Measurements from ENCODE around the gene PRDM16. TPM values are rescaled to one million over a fixed set of nuclear protein-coding genes. Genes with fewer than 3 reads are reported as not detected.

The PRDM16 gene
- total and polyA plus RNA-seq, 2 donors (not counting 1 experiment from before 2014, with no cell fraction given): 0.03 to 0.12 TPM

- ChIA-PET POLR2A (no interaction called here), CTCF (interaction anchor here (1.9 to 6.7 kb wide), 2 partner anchors 32 to 135 kb away, joined by 20 to 69 read pairs; no protein-coding TSS in a partner anchor)
- H3K4me3 ChIP-seq (ENCODE audit: control extremely low read depth in 1 of 5, extremely low read depth in 1 of 5, insufficient read depth in 1 of 5, low read depth in 2 of 5, low read length in 4 of 5): no peak overlapping the region
- DNase-seq (no peak), ATAC-seq (ENCODE audit: low read depth) (no peak)
- no peaks in the 10 kb centered on the region for H4K20me1 ChIP-seq (ENCODE audit: control insufficient read depth, insufficient read depth, low read length, poor library complexity, severe bottlenecking)
- Mint-ChIP-seq H3K9me3 (ENCODE audit: insufficient read depth) (peaks cover 14% of the 10 kb centered on the region), H3K27ac (no peak overlapping the region), H3K4me1 (no peaks in the 10 kb centered on the region), H3K4me3 (no peak overlapping the region), H3K27me3 (peaks cover 3% of the 10 kb centered on the region)
- no peak overlapping the region for H3K9ac ChIP-seq (ENCODE audit: low read length)
- no peaks in the 10 kb centered on the region for H3K36me3 ChIP-seq (replicated peaks in 1 of 2; ENCODE audit: control extremely low read depth in 1 of 2, control insufficient read depth in 1 of 2, extremely low read depth in 1 of 2, insufficient read depth in 2 of 2, low read length in 1 of 2)
- H3K27ac ChIP-seq (ENCODE audit: low read length in 2 of 2): no peak overlapping the region
- H3K79me2 ChIP-seq (ENCODE audit: control insufficient read depth, insufficient read depth, low read length): no peaks in the 10 kb centered on the region
- no peak overlapping the region for H2AFZ ChIP-seq (ENCODE audit: insufficient read depth, low read depth, low read length, poor library complexity, severe bottlenecking)
- peaks cover 0 to 14% (median 5%) of the 10 kb centered on the region in 3 donors for H3K9me3 ChIP-seq (ENCODE audit: control extremely low read depth in 1 of 3, control insufficient read depth in 2 of 3, insufficient read depth in 1 of 3, low read length in 2 of 3)
- 87% methylated on average over 12 of the region's 14 CpGs for WGBS (ENCODE audit: insufficient coverage)
- intact Hi-C loops (cut with micrococcal nuclease): no loop called here
- H3K4me1 ChIP-seq (ENCODE audit: control insufficient read depth in 2 of 2, insufficient read depth in 2 of 2, low read length in 2 of 2): no peaks in the 10 kb centered on the region
- TF ChIP-seq EZH2 (IDR thresholded peaks at IDR 0.05; ENCODE audit: borderline replicate concordance, insufficient read depth, low read depth, low read length, poor library complexity, severe bottlenecking): no peak
- TF ChIP-seq, protein P1, sequence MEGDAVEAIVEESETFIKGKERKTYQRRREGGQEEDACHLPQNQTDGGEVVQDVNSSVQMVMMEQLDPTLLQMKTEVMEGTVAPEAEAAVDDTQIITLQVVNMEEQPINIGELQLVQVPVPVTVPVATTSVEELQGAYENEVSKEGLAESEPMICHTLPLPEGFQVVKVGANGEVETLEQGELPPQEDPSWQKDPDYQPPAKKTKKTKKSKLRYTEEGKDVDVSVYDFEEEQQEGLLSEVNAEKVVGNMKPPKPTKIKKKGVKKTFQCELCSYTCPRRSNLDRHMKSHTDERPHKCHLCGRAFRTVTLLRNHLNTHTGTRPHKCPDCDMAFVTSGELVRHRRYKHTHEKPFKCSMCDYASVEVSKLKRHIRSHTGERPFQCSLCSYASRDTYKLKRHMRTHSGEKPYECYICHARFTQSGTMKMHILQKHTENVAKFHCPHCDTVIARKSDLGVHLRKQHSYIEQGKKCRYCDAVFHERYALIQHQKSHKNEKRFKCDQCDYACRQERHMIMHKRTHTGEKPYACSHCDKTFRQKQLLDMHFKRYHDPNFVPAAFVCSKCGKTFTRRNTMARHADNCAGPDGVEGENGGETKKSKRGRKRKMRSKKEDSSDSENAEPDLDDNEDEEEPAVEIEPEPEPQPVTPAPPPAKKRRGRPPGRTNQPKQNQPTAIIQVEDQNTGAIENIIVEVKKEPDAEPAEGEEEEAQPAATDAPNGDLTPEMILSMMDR (IDR thresholded peaks at IDR 0.05): no peak
- H3K27me3 ChIP-seq (replicated peaks in 1 of 4; ENCODE audit: control extremely low read depth in 1 of 4, control insufficient read depth in 3 of 4, insufficient read depth in 4 of 4, low read length in 3 of 4): no peaks in the 10 kb centered on the region
- H3K4me2 ChIP-seq (replicated peaks; ENCODE audit: low read depth, low read length, poor library complexity, severe bottlenecking): no peak overlapping the region
Measured at GRCh38 chr1:3485016-3485415, 416.0 kb downstream of the PRDM16 start.

Other genes with a start within 250 kb of the PRDM16 start
- gene ACTRT2, start 47.7 kb upstream of the PRDM16 start, total RNA-seq: not detected in 2 replicates
- not detected in 2 replicates for gene ACTRT2, start 47.7 kb upstream of the PRDM16 start, polyA plus RNA-seq